AG04449 (cell line): ENCODE results near the gene RBFOX2.
A peak's percentile ranks its signal among the peaks of the same experiment; 100 is the strongest.

Source experiments
- CTCF ChIA-PET: fragments of 350-600 bp; formaldehyde crosslinking; extraction: SDS; loops from one replicate; lab custom pipeline; 2021; ENCODE audit warnings: antibody characterized with exemption; lab: Yijun Ruan, JAX
- POLR2A ChIA-PET: fragments of 400-600, 350-600 bp; formaldehyde crosslinking; extraction: SDS; loops from one replicate; lab custom pipeline; 2020; ENCODE audit warnings: antibody characterized with exemption, inconsistent platforms; lab: Yijun Ruan, JAX
- DNase-seq: peaks from one replicate; pipeline ENCODE4 v3.0.0-alpha.2; 2010; ENCODE audit warnings: low read depth, low spot score
- H3K4me3 ChIP-seq: 2 replicates; pipeline ENCODE4 v1.5.1; 2011; ENCODE audit warnings: low read depth, mild to moderate bottlenecking, control low read depth, low read length
- TF ChIP-seq, protein P1 (sequence below): IDR thresholded peaks from one replicate; pipeline ENCODE4 v1.5.1; 2011; ENCODE audit warnings: mild to moderate bottlenecking, moderate library complexity, low read length, control low read depth, inconsistent platforms; ENCODE audit not compliant: insufficient read depth; ENCODE audit errors: missing control alignments

RBFOX2 gene

GRCh38 chr22:35840302-35840739, 188.3 kb downstream of the RBFOX2 start:
- CTCF ChIA-PET = interaction anchor here (0.6 to 4.0 kb wide), 13 partner anchors 9 to 410 kb away, joined by 3 to 25 read pairs (median 3); no protein-coding TSS in a partner anchor
- DNase-seq = peak; percentile 97
- POLR2A ChIA-PET = interaction anchor here (0.6 to 1.1 kb wide), 7 partner anchors 54 to 460 kb away, joined by 3 to 6 read pairs (median 4); partner anchors contain the start of gene APOL6
- H3K4me3 ChIP-seq = peak overlapping the region; percentile 73
- TF ChIP-seq, protein P1, sequence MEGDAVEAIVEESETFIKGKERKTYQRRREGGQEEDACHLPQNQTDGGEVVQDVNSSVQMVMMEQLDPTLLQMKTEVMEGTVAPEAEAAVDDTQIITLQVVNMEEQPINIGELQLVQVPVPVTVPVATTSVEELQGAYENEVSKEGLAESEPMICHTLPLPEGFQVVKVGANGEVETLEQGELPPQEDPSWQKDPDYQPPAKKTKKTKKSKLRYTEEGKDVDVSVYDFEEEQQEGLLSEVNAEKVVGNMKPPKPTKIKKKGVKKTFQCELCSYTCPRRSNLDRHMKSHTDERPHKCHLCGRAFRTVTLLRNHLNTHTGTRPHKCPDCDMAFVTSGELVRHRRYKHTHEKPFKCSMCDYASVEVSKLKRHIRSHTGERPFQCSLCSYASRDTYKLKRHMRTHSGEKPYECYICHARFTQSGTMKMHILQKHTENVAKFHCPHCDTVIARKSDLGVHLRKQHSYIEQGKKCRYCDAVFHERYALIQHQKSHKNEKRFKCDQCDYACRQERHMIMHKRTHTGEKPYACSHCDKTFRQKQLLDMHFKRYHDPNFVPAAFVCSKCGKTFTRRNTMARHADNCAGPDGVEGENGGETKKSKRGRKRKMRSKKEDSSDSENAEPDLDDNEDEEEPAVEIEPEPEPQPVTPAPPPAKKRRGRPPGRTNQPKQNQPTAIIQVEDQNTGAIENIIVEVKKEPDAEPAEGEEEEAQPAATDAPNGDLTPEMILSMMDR = no peak

GRCh38 chr22:35839841-35840301, 188.8 kb downstream of the RBFOX2 start:
- no peak for DNase-seq
- ChIA-PET CTCF (interaction anchor here (0.6 to 4.0 kb wide), 12 partner anchors 10 to 226 kb away, joined by 3 to 25 read pairs (median 4); no protein-coding TSS in a partner anchor), POLR2A (interaction anchor here (0.6 to 1.1 kb wide), 7 partner anchors 54 to 459 kb away, joined by 3 to 6 read pairs (median 4); partner anchors contain the start of gene APOL6)
- TF ChIP-seq, protein P1 = no peak
- peak overlapping the region; percentile 73 for H3K4me3 ChIP-seq

DNA sequence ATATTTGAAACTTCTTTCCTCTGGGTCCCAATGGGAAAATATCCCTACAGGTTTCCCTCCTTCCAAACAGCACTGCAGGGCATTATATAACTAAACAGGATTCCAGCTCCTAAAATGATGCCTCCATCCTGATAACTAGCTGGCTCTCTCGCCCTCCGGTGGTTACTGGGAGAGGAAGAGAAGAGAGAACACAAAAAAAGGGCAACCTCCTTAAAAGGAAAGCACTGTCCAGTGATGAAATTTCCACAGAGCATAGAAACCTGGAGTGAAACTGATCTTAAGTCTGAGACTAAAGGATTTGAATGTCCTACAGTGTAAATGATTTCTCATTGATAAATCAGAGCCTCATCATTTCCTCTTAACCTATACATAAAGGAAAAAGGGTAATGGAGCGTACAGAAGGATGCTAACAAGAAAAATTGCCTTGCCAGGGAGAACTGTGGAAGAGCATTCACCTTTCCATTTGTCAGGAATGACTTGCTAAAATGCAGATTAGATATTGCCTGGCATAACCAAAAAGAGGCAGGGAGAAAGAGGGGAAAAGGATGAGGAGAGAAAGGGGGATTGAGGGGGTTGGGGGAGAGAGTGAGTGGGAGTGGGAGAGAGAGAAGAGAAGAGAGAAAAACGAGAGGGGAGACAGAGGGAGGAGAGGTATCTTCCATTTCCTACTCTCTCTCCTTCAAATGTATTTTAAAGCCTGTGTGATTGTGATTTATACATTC, 189.6 kb downstream of the RBFOX2 start:
- peak; percentile 33 for DNase-seq

GRCh38 chr22:35837101-35837727, 191.4 kb downstream of the RBFOX2 start:
- no peak for DNase-seq
- H3K4me3 ChIP-seq = peak overlapping the region; percentile 73
- ChIA-PET CTCF (interaction anchor here (0.6 to 2.8 kb wide), 5 partner anchors 9 to 229 kb away, joined by 3 to 15 read pairs (median 5); no protein-coding TSS in a partner anchor), POLR2A (interaction anchor here (0.7 kb wide), 1 partner anchor 62 kb away, joined by 3 read pairs; no protein-coding TSS in a partner anchor)
- TF ChIP-seq, protein P1 = no peak

More for the DNA sequence above, 189.6 kb downstream of the RBFOX2 start:
- CTCF ChIA-PET = interaction anchor here (0.8 to 2.1 kb wide), 8 partner anchors 33 to 285 kb away, joined by 3 to 13 read pairs (median 4); no protein-coding TSS in a partner anchor
- POLR2A ChIA-PET = interaction anchor here (0.5 to 0.6 kb wide), 2 partner anchors 77 to 114 kb away, joined by 3 read pairs; no protein-coding TSS in a partner anchor
- TF ChIP-seq, protein P1 = peak; percentile 60
- peak overlapping the region; percentile 73 for H3K4me3 ChIP-seq

GRCh38 chr22:35835998-35836691, 192.5 kb downstream of the RBFOX2 start:
- peak; percentile 45 for DNase-seq
- ChIA-PET POLR2A (interaction anchor here (1.1 kb wide), 1 partner anchor 33 kb away, joined by 3 read pairs; no protein-coding TSS in a partner anchor), CTCF (interaction anchor here (1.0 to 2.8 kb wide), 4 partner anchors 69 to 405 kb away, joined by 3 to 15 read pairs (median 4); no protein-coding TSS in a partner anchor)
- peak overlapping the region; percentile 73 for H3K4me3 ChIP-seq
- TF ChIP-seq, protein P1 = no peak
